GM23338 (cell line): ENCODE measurements around the gene LRFN4. TPM values are rescaled to one million over a fixed set of nuclear protein-coding genes. Genes with fewer than 3 reads are reported as not detected.

Experiments
- ATAC-seq: fragments of 200-7000 bp; cut with Tn5 transposase; 3 replicates; pipeline ENCODE4 v1.9.1; 2020
- DNase-seq: peaks from one replicate; pipeline ENCODE4 v3.0.0-alpha.2; 2015; ENCODE audit warnings: low spot score
- H2AFZ ChIP-seq: fragments of 200-600 bp; sonication (generic); 2 replicates; pipeline ENCODE4 v1.8.0; 2016; ENCODE audit warnings: antibody characterized with exemption, mild to moderate bottlenecking, moderate library complexity
- H3F3A ChIP-seq: fragments of 200-600 bp; sonication (generic); replicated peaks from 2 replicates; pipeline ENCODE4 v1.8.0; 2017; ENCODE audit warnings: antibody characterized with exemption, mixed run types, low read depth
- H3K27ac ChIP-seq: fragments of 200-600 bp; sonication (generic); 2 replicates; pipeline ENCODE4 v1.6.1; 2016; ENCODE audit warnings: low read depth
- H3K27me3 ChIP-seq: fragments of 200-600 bp; sonication (generic); 2 replicates; pipeline ENCODE4 v1.8.0; 2016; ENCODE audit warnings: mild to moderate bottlenecking, mixed run types, moderate library complexity; ENCODE audit not compliant: insufficient read depth
- H3K36me3 ChIP-seq: fragments of 200-600 bp; sonication (generic); 2 replicates; pipeline ENCODE4 v1.8.0; 2016; ENCODE audit warnings: mild to moderate bottlenecking; ENCODE audit not compliant: insufficient read depth
- H3K4me1 ChIP-seq: fragments of 200-600 bp; sonication (generic); 2 replicates; pipeline ENCODE4 v1.8.0; 2016; ENCODE audit warnings: mild to moderate bottlenecking, moderate library complexity; ENCODE audit not compliant: insufficient read depth
- H3K4me2 ChIP-seq: fragments of 200-600 bp; sonication (generic); 2 replicates; pipeline ENCODE4 v1.7.1; 2017; ENCODE audit warnings: mixed run types
- H3K4me3 ChIP-seq: fragments of 200-600 bp; sonication (generic); 2 replicates; pipeline ENCODE4 v1.6.1; 2016; ENCODE audit warnings: mixed run types
- H3K79me2 ChIP-seq: fragments of 200-600 bp; sonication (generic); replicated peaks from 2 replicates; pipeline ENCODE4 v1.8.0; 2017; ENCODE audit warnings: mild to moderate bottlenecking; ENCODE audit not compliant: insufficient read depth
- H3K9me2 ChIP-seq: fragments of 200-600 bp; sonication (generic); 2 replicates; pipeline ENCODE4 v1.8.0; 2017; ENCODE audit not compliant: insufficient read depth
- H4K20me1 ChIP-seq: fragments of 200-600 bp; sonication (generic); replicated peaks from 2 replicates; pipeline ENCODE4 v1.8.0; 2017; ENCODE audit warnings: mild to moderate bottlenecking; ENCODE audit not compliant: insufficient read depth
- H3K27ac Mint-ChIP-seq: 2 replicates; pipeline ENCODE4 v1.8.0; 2020; ENCODE audit warnings: inconsistent platforms, mild to moderate bottlenecking, moderate library complexity, mixed read lengths
- H3K27me3 Mint-ChIP-seq: 3 replicates; pipeline ENCODE4 v1.8.0; 2022; ENCODE audit warnings: low read depth, mild to moderate bottlenecking, moderate library complexity, mixed read lengths, inconsistent platforms; ENCODE audit not compliant: insufficient read depth, poor library complexity
- H3K36me3 Mint-ChIP-seq: 3 replicates; pipeline ENCODE4 v1.8.0; 2021; ENCODE audit warnings: low read depth, mild to moderate bottlenecking, inconsistent platforms, moderate library complexity, mixed read lengths
- H3K4me1 Mint-ChIP-seq: 3 replicates; pipeline ENCODE4 v1.8.0; 2020; ENCODE audit warnings: mild to moderate bottlenecking, inconsistent platforms, mixed read lengths
- H3K4me3 Mint-ChIP-seq: 3 replicates; pipeline ENCODE4 v1.8.0; 2021; ENCODE audit warnings: moderate library complexity, mild to moderate bottlenecking, inconsistent platforms, mixed read lengths
- H3K9me3 Mint-ChIP-seq: 3 replicates; pipeline ENCODE4 v1.8.0; 2020; ENCODE audit warnings: moderate library complexity, mild to moderate bottlenecking, inconsistent platforms, mixed read lengths
- ETS1 ChIP-seq: IDR thresholded peaks from 2 replicates; pipeline ENCODE4 v1.6.1; 2016; ENCODE audit warnings: antibody characterized with exemption
- JUNB ChIP-seq: IDR thresholded peaks from one replicate; pipeline ENCODE4 v1.6.1; 2016; ENCODE audit warnings: antibody characterized with exemption; ENCODE audit not compliant: unreplicated experiment
- STAT1 ChIP-seq: IDR thresholded peaks from one replicate; pipeline ENCODE4 v1.6.1; 2016; ENCODE audit warnings: antibody characterized with exemption; ENCODE audit not compliant: unreplicated experiment
- ZNF114 ChIP-seq: fragments of 250-450 bp; sonication (Bioruptor Pico); IDR thresholded peaks from 2 replicates; pipeline ENCODE4 v1.5.0; 2020; ENCODE audit warnings: mild to moderate bottlenecking, moderate library complexity
- polyA plus RNA-seq: library from polyadenylated mRNA; unstranded; fragments of >200 nt; fragmentation: Nextera tagmentation; extraction: Ambion mirVana; gene quantifications from 2 replicates; pipeline ENCODE4 v1.2.1, GENCODE V29; 2016
- total RNA-seq: library from RNA; depleted of rRNA; stranded (reverse); fragments of >200 nt; shearing (Covaris generic); gene quantifications from 2 replicates; pipeline ENCODE4 v1.2.3, GENCODE V29; 2014
- TF ChIP-seq, protein P1 (sequence below): IDR thresholded peaks from one replicate; pipeline ENCODE4 v1.6.1; 2018; ENCODE audit warnings: antibody characterized with exemption; ENCODE audit not compliant: unreplicated experiment
- TF ChIP-seq, protein P2 (sequence below), 2 experiments: fragments of 200-600 bp in 1 of 2; sonication (generic) in 1 of 2; conservative IDR thresholded peaks; 2 replicates each; pipeline versions ENCODE4 v1.5.1 to v1.6.1; 2016 to 2017; ENCODE audit warnings: antibody characterized with exemption in 2 of 2, low read depth in 2 of 2, mild to moderate bottlenecking in 2 of 2, moderate library complexity in 1 of 2

Gene LRFN4
- total and polyA plus RNA-seq, 2 experiments from 2014 or later, result 9.8 to 63.5 TPM

- peaks cover 14% of the 10 kb centered on the region; the same call in 1 of the 2 replicates for H3K4me1 ChIP-seq
- TF ChIP-seq ETS1, result no peak
- TF ChIP-seq ZNF114, result no peak
- H3K36me3 Mint-ChIP-seq, result no peaks in the 10 kb centered on the region
- ATAC-seq (no peak), DNase-seq (no peak)
- H3K27me3 ChIP-seq, result no peaks in the 10 kb centered on the region
- H3K27ac ChIP-seq, result no peak overlapping the region
- no peaks in the 10 kb centered on the region for H3K36me3 ChIP-seq
- no peak overlapping the region for H3K4me3 Mint-ChIP-seq
- peaks cover 6% of the 10 kb centered on the region for H3K27me3 Mint-ChIP-seq
- H3K4me2 ChIP-seq, result no peak overlapping the region
- no peaks in the 10 kb centered on the region for H4K20me1 ChIP-seq
- H2AFZ ChIP-seq, result no peak overlapping the region
- H3K79me2 ChIP-seq, result no peaks in the 10 kb centered on the region
- H3K4me1 Mint-ChIP-seq, result peaks cover 30% of the 10 kb centered on the region
- H3F3A ChIP-seq, result no peaks in the 10 kb centered on the region
- no peaks in the 10 kb centered on the region for H3K9me2 ChIP-seq
- no peaks in the 10 kb centered on the region for H3K9me3 Mint-ChIP-seq
- H3K4me3 ChIP-seq, result no peak overlapping the region
- no peak overlapping the region for H3K27ac Mint-ChIP-seq
Measured at GRCh38 chr11:66901964-66902390, 45.1 kb downstream of the LRFN4 start.

DNA sequence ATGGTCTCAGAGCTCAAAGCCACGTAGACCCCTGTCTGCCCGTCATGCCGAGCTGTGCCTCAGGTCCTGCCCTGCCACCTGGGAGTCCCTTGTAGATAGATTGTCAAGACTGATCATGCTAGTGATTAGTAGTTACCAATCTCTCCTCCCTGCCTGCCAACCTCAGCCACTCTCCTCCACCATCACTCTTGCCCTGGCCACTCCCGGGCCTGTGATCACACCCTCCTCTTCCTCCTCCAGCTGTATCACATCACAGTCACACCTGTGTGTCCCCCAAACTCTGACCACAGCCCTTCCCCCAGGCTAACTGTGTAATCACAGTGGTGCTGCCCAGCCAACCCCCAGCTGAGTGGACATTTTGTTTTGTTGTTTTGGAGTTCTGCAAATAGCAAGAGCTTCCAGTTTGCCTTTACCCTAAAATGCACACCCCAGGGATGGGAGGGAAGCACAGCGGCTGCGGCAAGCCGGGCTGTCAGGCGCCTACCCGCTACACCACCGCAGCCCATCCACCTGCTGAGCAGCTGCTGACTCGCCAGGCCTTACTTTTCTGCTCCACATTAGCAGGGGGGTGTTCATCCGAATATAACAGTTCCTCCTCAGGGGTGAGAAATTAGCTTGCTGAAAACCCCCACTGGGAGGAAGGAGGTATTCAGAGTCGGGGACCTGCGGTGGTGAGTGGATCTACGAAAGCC is 45.8 kb downstream of the LRFN4 start:
- H3K79me2 ChIP-seq, result no peaks in the 10 kb centered on the region
- no peaks in the 10 kb centered on the region for H4K20me1 ChIP-seq
- DNase-seq (no peak), ATAC-seq (no peak)
- H3K36me3 Mint-ChIP-seq, result no peaks in the 10 kb centered on the region
- no peak overlapping the region for H3K4me2 ChIP-seq
- H3F3A ChIP-seq, result no peaks in the 10 kb centered on the region
- peaks cover 30% of the 10 kb centered on the region for H3K4me1 Mint-ChIP-seq
- no peaks in the 10 kb centered on the region for H3K9me2 ChIP-seq
- no peaks in the 10 kb centered on the region for H3K27me3 ChIP-seq
- no peaks in the 10 kb centered on the region for H3K9me3 Mint-ChIP-seq
- H3K27ac Mint-ChIP-seq, result no peak overlapping the region
- H3K4me3 Mint-ChIP-seq, result no peak overlapping the region
- peaks cover 14% of the 10 kb centered on the region; the same call in 1 of the 2 replicates for H3K4me1 ChIP-seq
- no peak overlapping the region for H2AFZ ChIP-seq
- H3K4me3 ChIP-seq, result no peak overlapping the region
- H3K27me3 Mint-ChIP-seq, result peaks cover 8% of the 10 kb centered on the region
- no peaks in the 10 kb centered on the region for H3K36me3 ChIP-seq
- H3K27ac ChIP-seq, result no peak overlapping the region
- no peak for TF ChIP-seq STAT1
- TF ChIP-seq ZNF114, result no peak
- TF ChIP-seq, protein P1, sequence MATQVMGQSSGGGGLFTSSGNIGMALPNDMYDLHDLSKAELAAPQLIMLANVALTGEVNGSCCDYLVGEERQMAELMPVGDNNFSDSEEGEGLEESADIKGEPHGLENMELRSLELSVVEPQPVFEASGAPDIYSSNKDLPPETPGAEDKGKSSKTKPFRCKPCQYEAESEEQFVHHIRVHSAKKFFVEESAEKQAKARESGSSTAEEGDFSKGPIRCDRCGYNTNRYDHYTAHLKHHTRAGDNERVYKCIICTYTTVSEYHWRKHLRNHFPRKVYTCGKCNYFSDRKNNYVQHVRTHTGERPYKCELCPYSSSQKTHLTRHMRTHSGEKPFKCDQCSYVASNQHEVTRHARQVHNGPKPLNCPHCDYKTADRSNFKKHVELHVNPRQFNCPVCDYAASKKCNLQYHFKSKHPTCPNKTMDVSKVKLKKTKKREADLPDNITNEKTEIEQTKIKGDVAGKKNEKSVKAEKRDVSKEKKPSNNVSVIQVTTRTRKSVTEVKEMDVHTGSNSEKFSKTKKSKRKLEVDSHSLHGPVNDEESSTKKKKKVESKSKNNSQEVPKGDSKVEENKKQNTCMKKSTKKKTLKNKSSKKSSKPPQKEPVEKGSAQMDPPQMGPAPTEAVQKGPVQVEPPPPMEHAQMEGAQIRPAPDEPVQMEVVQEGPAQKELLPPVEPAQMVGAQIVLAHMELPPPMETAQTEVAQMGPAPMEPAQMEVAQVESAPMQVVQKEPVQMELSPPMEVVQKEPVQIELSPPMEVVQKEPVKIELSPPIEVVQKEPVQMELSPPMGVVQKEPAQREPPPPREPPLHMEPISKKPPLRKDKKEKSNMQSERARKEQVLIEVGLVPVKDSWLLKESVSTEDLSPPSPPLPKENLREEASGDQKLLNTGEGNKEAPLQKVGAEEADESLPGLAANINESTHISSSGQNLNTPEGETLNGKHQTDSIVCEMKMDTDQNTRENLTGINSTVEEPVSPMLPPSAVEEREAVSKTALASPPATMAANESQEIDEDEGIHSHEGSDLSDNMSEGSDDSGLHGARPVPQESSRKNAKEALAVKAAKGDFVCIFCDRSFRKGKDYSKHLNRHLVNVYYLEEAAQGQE, result no peak
- TF ChIP-seq JUNB, result no peak
- TF ChIP-seq ETS1, result no peak
- TF ChIP-seq, protein P2, sequence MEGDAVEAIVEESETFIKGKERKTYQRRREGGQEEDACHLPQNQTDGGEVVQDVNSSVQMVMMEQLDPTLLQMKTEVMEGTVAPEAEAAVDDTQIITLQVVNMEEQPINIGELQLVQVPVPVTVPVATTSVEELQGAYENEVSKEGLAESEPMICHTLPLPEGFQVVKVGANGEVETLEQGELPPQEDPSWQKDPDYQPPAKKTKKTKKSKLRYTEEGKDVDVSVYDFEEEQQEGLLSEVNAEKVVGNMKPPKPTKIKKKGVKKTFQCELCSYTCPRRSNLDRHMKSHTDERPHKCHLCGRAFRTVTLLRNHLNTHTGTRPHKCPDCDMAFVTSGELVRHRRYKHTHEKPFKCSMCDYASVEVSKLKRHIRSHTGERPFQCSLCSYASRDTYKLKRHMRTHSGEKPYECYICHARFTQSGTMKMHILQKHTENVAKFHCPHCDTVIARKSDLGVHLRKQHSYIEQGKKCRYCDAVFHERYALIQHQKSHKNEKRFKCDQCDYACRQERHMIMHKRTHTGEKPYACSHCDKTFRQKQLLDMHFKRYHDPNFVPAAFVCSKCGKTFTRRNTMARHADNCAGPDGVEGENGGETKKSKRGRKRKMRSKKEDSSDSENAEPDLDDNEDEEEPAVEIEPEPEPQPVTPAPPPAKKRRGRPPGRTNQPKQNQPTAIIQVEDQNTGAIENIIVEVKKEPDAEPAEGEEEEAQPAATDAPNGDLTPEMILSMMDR (conservative IDR thresholded peaks at IDR 0.05; ENCODE audit: low read depth in 2 of 2), result no peak
